Measurements from ENCODE around the gene TMEM208.

The TMEM208 gene

GRCh38 chr16:67246081-67246755 is 19.3 kb downstream of the TMEM208 start:
- TF ChIP-seq CTCF (IDR thresholded peaks at IDR 0.05; ENCODE audit: extremely low read depth, insufficient read depth, missing control alignments), result peak; percentile 57
- DNase-seq (ENCODE audit: low spot score), result peak; percentile 82
- in situ Hi-C loops (cut with MboI; ENCODE audit: low pct_unique_long_range_greater_than_20kb, low sequenced_read_pairs, unreplicated experiment), result no loop called here

GRCh38 chr16:67246756-67247191 is 19.8 kb downstream of the TMEM208 start:
- peak; percentile 18 for TF ChIP-seq CTCF (IDR thresholded peaks at IDR 0.05; ENCODE audit: extremely low read depth, insufficient read depth, missing control alignments)
- DNase-seq (ENCODE audit: low spot score), result peak; percentile 62
- in situ Hi-C loops (cut with MboI; ENCODE audit: low pct_unique_long_range_greater_than_20kb, low sequenced_read_pairs, unreplicated experiment), result no loop called here

- no peak for TF ChIP-seq CTCF (IDR thresholded peaks at IDR 0.05; ENCODE audit: extremely low read depth, insufficient read depth, missing control alignments)
- in situ Hi-C loops (cut with MboI; ENCODE audit: low pct_unique_long_range_greater_than_20kb, low sequenced_read_pairs, unreplicated experiment), result no loop called here
- peak; percentile 98 for DNase-seq (ENCODE audit: low spot score)
These were observed 20.5 kb downstream of the TMEM208 start, which contains the start of gene FHOD1 for GRCh38 chr16:67247192-67248072. Gene FHOD1 (minus strand): TSS chr16:67247481. CDS start chr16:67247410, 71 bp downstream.

GRCh38 chr16:67248073-67248400 is 21.1 kb downstream of the TMEM208 start:
- no peak for DNase-seq (ENCODE audit: low spot score)
- TF ChIP-seq CTCF (IDR thresholded peaks at IDR 0.05; ENCODE audit: extremely low read depth, insufficient read depth, missing control alignments), result no peak
- in situ Hi-C loops (cut with MboI; ENCODE audit: low pct_unique_long_range_greater_than_20kb, low sequenced_read_pairs, unreplicated experiment), result no loop called here

- peak; percentile 23 for TF ChIP-seq CTCF (IDR thresholded peaks at IDR 0.05; ENCODE audit: extremely low read depth, insufficient read depth, missing control alignments)
- in situ Hi-C loops (cut with MboI; ENCODE audit: low pct_unique_long_range_greater_than_20kb, low sequenced_read_pairs, unreplicated experiment), result no loop called here
- peak; percentile 72 for DNase-seq (ENCODE audit: low spot score)
These were observed 21.7 kb downstream of the TMEM208 start, which contains the start of gene SLC9A5 for GRCh38 chr16:67248401-67249177. Gene SLC9A5 (plus strand): TSS chr16:67248979. CDS start chr16:67249015, 36 bp downstream.
